Hepatic stellate cell (primary cell): ENCODE measurements around the gene KAT2A.

Experiments used
- DNase-seq: peaks from one replicate; pipeline ENCODE4 v3.0.0; 2011; ENCODE audit warnings: low spot score

The KAT2A gene

DNA sequence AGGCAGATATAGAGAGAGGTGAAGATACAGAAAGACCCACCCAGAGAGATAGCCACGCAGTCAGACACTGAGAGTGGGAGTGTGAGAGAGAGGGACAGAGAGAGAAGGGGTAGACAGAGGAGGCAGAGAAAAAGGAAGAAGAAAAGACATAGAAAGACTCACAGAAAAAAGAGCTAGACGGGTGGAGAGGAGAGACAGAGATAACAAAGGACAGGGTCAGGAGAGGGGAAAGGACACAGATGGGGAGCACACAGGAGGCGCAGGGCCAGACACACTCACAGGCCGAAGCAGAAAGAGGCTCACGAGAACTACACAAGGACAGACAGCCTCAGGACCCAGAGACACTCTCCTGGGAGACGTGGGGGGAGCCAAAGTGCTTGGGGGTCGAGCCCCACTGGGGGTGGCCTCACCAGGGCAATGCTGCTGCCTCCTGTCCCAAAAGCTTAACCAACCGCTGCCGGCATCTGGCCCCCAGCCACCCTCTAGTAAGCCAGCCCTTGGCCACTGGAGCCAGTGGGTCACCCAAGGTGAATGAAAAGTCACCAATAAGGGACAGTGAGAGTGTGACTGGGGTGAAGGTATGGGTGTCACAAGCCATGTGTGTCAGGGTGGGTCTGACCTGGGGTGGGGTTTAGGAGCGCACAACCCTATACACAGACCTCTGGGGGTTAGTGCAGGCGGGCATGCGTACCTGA, 26.6 kb downstream of the KAT2A start:
- DNase-seq, result no peak

DNA sequence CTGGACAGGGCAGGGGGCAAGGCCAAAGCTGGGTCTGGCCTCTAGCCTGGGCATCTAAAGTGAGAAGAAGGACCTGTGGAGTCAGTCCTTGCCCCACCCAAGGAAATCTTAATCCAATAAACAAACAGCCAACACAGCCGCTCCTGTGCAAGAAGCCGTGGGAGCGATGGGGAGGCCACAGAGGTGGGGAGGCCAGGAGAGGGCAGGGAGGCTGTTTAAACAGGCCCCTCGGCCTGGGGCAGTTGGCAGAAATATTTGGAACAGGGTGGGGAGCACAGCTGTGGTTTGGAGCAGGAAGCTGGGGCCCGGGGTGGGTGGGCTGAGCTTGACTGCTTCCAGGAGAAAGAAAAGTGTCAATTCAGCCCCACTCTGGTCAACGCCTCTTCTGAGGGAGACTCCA, 28.2 kb downstream of the KAT2A start:
- no peak for DNase-seq

DNA sequence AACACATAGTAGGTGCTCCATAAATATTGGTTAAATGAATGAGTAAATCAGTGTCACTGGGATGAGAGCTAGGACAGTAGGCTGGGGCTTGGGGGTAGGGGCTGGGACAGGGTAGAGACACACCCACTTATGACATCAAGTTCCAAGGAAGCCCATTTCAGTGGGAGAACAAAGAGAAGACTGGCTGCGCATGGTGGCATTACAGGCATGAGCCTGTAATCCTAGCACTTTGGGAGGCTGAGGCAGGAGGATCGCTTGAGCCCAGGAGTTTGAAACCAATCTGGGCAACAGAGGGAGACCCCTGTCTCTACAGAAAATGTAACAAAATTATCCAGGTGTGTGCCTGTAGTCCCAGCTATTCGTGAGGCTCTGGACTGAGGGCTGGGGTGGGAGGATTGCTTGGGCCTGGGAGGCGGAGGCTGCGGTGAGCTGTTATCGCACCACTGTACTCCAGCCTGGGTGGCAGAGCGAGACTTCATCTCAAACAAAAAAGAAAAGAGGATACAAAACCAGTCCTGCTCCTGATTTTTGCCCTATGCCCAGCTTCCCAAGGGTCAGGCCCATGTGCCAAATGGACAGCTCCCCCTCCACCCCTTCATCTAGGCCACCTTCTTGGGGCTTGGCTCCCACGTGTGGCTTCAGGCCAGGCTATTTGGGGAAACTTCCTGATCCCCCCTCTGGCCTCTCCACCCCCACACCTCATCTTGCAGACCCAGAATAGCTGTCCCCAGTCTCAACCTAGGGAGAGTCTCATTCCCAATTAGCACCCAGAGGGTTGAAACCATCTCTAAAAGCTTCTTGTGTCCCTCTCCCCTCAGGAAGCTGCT, 30.0 kb downstream of the KAT2A start:
- no peak for DNase-seq

DNA sequence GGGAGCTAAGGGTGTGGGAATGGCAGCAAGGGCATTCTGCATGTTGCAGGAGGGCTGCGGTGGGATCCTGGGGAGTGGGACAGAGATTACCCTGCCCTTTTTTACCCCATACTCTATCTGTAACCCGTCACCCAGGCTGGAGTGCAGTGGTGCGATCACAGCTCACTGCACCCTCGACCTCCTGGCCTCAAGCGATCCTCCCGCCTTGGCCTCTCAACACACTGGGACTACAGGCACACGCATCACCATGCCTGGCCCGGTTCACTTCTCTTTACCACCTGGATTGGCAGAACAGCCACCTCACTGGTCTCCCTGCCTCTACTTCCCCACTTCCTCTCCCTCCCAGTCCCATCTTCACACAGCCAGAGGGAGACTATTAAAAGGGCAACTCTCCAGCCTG, 32.4 kb downstream of the KAT2A start:
- no peak for DNase-seq

DNA sequence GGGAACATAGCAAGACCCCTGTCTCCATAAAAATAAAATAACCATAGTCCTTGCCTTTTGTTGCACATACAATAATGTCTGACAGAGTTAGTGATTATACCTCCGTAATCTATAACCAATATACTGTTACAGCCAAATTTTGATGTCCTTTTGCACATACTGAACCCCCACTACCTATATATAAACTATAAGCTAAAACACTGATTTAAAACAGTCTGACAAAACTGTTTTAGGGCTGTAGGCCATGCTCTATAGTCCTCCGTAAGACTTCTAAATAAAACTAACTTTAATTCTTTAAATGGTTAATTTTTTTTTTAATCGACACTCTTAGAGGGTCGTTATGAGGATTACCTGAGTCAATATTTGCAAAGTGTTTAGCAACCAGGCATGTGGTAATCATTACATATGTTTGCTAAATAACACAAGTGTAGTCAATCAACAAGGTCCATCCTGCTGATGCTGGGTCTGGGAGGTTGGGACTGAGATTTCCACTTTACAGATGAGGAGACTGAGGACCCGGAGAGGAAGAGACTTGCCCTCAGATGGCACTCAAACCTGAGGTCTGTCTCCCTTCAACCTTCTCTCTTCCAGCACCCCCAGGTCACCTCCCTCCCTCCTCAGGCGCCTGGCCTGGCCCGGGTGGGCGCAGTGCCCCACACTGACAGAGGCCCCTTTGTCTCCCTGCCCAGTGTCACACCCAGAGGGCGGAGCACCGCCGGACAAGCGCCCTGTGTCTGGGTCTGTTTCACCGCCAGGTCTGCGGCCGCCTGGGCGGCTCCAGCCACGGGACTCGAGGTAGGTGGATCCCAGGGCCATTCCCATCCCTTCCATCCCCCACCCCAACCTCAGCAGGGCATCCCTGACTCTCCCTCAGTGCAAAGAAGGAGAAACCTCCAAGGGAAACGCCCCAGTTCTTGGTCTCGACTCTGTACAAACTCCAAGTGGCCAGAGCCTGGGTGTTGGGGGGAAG, 33.1 kb downstream of the KAT2A start:
- DNase-seq, result no peak

DNA sequence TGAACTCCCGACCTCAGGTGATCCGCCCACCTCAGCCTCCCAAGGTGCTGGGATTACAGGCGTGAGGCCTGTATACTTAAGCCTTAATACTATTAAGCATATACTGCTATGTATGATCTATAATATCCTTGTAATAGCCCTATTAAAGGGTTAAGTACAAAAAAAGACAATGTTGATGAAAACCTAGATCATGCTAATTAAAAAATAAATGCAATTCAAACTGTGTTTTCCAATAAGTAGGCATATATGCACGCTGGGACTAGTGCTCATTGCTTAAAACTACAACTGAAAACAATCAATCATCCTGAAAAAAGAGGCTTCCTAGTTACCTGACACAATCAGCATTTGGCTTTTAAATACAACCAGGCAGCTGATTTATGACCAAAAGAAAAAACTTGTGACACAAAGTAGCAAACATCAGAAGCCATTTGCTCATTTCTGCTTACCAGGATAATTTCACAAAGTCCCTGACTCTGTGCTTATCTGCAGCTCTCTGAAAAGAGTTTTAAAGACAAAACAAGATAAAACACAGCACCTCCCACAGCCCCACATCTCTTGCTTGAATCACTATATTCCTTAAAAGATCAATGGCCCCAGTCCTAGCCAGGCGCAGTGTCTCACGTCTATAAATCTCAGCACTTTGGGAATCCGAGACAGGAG, 34.0 kb downstream of the KAT2A start:
- no peak for DNase-seq

DNA sequence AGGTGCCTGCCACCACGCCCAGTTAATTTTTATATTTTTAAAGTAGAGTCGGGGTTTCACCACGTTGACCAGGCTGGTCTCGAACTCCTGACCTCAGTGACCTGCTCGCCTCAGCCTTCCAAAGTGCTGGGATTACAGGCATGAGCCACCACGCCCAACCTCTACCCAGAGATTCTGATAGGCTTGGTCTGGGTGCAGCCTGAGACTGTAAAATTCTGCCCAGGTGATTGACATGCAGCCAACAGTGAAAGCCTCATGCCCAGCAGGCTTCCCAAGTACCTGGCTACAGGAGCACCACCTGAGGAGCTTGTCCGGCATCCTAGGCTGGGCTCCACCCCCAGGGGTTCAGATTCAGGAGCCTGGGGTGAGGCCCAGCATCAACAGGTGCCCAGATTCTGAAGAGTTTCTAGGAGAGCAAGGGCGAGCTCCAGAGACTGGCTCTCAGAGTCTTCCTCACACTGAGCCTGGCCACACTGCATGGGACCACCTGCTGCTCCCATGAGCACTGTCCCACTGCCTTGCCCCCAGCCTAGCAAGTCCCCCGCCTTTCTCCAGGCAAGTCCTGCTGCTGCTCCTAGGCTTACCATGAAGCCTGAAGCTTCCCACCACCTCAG, 39.5 kb downstream of the KAT2A start:
- no peak for DNase-seq

DNA sequence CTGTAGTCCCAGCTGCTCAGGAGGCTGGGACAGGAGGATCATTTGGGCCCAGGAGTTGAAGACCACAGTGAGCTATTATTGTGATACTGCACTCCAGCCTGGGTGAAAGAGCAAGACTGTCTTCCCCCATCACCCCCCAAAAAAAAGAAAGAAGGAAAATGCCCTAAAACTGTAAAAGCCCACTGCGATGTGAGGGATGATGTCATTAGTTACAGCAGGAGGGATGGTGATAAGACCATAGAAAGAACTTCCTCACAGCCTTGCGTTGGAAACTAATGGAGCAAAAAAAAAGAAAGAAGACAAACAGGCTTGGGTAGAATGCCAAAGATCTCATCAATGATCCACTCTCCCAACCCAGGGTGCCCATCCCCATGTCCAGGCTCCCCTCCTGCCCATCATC, 41.6 kb downstream of the KAT2A start:
- DNase-seq, result no peak

DNA sequence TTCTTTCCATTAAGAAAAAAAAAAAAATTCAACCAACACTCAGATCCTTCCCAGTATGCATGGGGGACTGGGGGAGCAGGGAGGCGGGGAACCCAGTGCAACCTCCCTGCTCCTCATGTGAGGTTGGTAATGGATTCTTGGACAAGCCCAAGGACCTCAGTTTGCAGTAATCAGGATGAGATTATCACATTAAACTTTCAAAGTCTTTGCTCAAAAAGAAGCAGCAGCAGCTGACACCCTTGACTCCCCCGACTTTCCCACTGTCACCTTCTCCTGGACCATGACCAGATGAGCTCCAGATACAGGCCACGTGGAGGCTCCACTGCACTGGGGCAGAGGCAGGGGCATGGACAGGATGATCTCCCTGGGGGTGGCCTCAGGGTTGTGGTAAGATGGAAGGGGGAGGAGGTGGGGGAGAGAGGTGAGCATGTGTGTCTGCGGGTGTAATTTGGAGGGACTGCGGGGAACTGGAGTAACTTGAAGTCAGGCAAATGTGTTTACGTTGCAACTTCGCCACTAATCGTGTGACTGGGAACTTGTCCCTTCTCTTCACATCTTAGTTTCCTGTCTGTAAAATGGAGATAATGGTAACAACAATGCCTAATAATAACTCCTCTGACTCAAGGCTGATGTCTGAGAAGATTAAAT, 42.6 kb downstream of the KAT2A start:
- DNase-seq, result no peak

DNA sequence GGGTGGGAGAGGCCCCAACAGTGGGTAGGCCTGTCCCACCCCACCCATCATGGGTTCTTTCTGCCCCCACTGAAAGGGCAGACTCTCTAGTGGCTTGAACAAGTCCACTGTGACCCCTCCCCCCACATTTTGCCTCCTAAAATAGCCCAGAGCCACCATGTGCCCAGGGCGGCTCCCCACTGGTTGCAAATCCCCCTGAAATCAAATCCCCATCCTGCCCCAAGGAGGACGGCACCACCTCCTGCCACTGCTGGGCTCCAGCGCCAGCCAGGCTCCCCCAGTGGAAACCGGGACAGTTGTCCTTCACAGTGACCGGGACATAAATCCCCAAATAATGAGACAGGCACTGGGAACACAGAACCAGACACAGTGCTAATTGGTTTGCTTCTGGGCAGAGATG, 43.4 kb downstream of the KAT2A start:
- no peak for DNase-seq

DNA sequence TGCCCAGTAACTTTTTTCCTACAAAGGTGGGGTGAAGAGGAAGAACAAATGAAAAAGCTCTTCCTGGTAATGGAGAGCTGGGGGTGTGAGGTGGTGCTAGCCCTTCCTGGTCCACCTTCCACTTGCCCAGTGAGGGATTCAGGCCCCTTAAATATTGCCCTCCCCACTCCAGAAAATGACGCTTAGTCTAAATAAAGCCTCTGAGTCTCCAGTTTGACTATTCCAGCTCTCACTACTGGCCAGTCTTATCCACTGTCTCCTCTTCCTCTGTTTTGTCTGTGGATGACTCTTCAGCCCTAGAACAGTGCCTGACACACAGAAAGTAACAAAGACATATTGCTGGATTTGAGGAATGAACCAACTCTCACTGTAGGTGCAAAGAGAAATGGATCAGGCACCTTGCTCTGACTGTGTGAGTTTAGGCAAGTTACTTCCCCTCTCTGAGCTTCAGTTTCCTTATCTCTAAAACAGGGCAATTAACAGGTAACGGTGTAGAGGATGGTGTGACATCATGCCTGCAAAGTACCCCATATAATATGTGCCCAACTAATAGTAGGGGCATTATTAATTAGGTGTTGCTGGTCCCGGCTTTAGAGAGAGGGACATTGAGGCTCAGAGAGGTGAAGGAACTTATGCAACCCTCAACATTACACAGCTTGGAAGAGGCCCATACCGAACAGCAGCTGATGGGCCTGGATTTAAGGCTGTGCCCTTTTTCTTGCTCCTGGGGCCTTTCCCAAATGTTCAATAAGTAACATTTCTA, 44.2 kb downstream of the KAT2A start:
- DNase-seq, result no peak

DNA sequence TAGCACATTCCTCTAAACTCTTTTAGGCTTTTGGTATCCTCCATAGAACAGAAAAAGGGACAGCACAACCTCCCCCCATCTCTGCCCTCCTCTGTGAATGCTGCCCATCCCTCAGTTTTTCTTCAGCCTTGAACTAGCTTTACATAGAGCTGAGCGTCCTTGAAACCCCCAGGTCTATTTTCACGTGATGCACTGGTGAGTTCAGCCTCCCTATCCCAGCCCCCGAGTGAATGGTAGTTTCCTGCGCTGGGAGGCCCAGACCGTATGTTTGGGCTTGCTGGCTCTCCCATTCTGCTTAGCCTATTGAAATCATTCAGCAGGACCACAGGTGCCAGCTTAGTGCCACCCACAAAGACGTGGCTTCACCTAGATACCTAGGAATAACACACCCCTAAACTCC, 45.4 kb downstream of the KAT2A start:
- no peak for DNase-seq

DNA sequence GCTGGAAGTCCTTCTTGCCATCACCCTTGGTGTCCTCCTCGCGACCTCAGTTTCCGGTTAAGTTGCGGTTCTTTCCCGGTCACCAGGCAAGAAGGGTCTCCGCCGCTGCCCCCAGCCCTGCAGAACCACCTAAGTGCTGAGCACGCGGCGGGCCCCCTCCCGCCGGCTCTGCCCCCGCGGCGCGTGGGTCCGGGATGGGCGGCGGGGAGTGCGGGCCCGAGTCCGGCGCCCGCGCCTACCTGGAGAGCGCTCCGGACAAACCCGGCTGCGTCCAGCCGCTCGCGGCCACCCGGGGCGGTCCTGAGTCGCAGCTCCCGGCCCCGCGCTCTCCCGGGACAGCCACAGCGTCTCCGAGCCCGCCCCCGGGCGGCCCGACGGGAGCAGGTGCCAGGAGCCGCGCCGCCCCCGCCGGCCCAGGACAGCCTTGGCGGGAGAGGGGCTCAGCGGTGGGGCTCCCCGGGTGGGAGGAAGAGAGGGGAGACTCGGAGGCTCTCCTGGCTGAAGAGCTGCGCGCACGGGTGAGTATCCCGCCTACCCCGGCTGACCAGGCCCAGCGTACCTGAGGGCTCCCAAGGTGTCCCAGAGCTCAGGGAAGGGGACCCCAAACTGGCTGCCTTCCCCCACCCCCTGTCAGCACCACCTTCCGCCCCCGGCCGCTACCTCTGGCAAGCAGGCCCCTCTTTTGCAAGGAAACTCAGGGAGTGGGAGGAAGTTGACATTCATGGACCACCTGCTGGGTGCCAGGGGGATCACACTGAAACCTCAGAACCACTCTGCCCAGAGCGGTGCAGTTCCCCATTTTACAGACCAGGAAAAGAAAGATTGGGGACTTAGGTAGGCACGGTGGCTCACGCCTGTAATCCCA, 48.6 kb downstream of the KAT2A start:
- DNase-seq, result no peak

DNA sequence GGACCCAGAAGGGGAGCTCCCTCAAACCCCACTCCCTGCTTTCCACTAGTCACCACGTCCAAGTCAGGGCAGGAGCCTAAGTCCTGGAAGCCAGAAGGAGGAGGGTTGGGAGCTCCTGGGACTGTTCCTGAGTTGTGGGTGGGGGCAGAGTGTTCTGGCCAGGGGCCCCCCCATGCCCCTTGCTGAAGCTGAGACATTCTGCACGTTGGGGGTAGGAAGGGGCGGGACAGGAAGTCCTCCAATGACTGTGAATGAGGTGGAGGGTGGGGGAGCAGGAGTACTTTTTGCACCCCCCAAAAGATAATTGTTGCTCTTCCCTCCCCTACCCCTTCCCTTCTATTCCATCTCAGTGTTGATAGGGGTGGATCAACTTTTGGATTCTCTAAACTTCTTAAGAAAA, 49.4 kb downstream of the KAT2A start:
- no peak for DNase-seq

DNA sequence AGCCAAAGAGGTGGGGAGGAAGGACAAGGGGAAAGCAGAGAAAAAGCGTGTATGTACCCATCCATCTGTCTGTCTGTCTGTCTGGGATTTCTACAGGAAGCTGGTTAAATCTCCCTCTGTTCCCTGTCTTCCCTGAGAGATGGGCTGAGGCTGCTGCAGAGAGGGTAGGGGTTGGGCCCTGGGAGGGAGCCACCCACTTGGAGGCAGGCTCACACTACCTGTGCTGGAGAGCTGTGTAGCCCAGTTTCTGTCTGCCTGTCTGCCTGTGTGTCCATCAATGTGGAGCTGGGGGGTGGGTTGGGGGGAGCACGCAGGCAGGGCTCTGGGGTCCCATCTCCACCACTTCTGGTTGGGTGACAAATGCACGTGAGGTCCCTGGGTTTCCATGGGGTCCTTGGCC, 52.2 kb downstream of the KAT2A start:
- no peak for DNase-seq

DNA sequence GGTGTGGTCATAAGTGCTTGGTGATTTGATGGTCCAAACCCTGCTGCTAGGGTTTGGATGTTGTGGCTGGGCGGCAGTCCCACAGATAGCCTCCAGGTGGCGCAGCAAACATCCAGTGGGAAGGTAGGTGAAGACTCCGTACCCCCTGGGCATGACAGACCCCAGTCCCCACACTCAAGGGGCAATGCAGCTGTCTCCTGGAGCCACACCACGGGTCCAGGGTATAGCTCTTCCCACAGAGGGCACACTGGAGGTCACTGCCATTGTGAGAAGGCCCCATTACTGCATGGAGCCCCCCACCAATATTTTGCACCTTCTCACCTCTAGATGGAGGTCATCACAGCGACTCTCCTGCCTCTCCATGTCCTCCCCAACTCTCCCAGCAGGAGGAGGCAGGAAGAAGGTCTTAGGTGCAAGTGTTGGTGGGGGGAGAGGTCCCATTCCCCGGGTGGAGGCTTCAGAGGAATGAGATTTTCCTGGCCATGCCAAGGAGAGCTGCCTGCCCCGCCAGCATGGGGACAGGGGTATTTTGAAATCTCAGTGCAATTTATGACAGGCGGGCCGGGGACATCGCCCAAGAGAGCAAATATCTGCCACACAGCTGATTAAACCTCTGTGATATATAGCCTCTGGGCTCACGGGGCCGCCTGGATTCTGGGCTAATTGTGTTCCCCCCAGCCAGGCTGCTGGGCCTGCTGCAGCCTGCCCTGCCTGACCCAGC, 53.6 kb downstream of the KAT2A start:
- DNase-seq, result peak; percentile 63

DNA sequence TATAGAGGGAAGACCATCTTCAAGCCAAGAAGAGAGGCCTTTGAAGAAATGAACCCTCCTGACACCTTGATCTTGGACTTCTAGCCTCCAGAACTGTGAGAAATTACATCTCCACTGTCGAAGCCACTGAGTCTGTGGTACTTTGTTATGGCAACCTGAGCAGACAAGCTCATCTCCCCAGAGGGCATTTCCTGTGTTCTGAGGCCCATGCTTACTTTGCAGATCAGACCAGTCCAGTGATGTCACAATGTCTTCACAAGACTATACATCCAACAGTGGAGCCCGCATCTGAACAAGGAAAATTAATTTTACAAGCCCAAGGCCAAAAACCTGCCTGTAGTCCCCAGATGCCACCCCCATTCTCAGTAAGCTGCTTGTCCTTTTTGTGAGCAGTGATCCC, 56.0 kb downstream of the KAT2A start:
- DNase-seq, result no peak
